IMR-90 (cell line): ENCODE data around the gene CCDC136. TPM values are rescaled to one million over a fixed set of nuclear protein-coding genes. Genes with fewer than 3 reads are reported as not detected.

Experiments used
- ATAC-seq: fragments of 200-7000 bp; cut with Tn5 transposase; 2 replicates; pipeline ENCODE4 v1.9.1; 2020; ENCODE audit warnings: low read depth, mild to moderate bottlenecking, moderate library complexity
- BruUV-seq: library from RNA; stranded (reverse); fragments of 400-500 nt; replicated peaks from 2 replicates; lab custom pipeline; 2021; lab: Mats Ljungman, UMichigan
- CTCF ChIA-PET: fragments of 300-600 bp; formaldehyde crosslinking; extraction: SDS; loops from one replicate; lab custom pipeline; 2021; ENCODE audit warnings: antibody characterized with exemption; lab: Yijun Ruan, JAX
- POLR2A ChIA-PET: fragments of 300-600 bp; sonication (Branson Sonifier 250); formaldehyde crosslinking; loops from one replicate; lab custom pipeline; 2022; ENCODE audit warnings: antibody characterized with exemption; ENCODE audit not compliant: unreplicated experiment; lab: Charles Lee
- DNase-seq: peaks from one replicate; pipeline ENCODE4 v3.0.0; 2013
- H2AFZ ChIP-seq: replicated peaks from 2 replicates; pipeline ENCODE3; 2013; ENCODE audit warnings: low read length, mild to moderate bottlenecking; ENCODE audit not compliant: poor library complexity
- H2AK5ac ChIP-seq: 2 replicates; pipeline ENCODE4 v1.6.1; 2013; ENCODE audit warnings: low read depth, low read length, inconsistent platforms
- H2AK9ac ChIP-seq: replicated peaks from 2 replicates; pipeline ENCODE3; 2013; ENCODE audit warnings: mild to moderate bottlenecking, low read depth, low read length, moderate library complexity; ENCODE audit not compliant: poor library complexity
- H2BK120ac ChIP-seq: 2 replicates; pipeline ENCODE4 v1.6.1; 2013; ENCODE audit warnings: low read depth, low read length, inconsistent platforms
- H2BK15ac ChIP-seq: 3 replicates; pipeline ENCODE4 v1.6.1; 2013; ENCODE audit warnings: low read depth, low read length, inconsistent platforms
- H2BK20ac ChIP-seq: 2 replicates; pipeline ENCODE4 v1.6.1; 2013; ENCODE audit warnings: low read depth, mild to moderate bottlenecking, inconsistent platforms, low read length, moderate library complexity
- H2BK5ac ChIP-seq: 2 replicates; pipeline ENCODE4 v1.6.1; 2013; ENCODE audit warnings: mild to moderate bottlenecking, low read depth, low read length, inconsistent platforms; ENCODE audit not compliant: poor library complexity, severe bottlenecking
- H3K14ac ChIP-seq: replicated peaks from 2 replicates; pipeline ENCODE4 v1.6.1; 2013; ENCODE audit warnings: low read depth, low read length, inconsistent platforms
- H3K18ac ChIP-seq: 2 replicates; pipeline ENCODE4 v1.6.1; 2013; ENCODE audit warnings: low read depth, low read length, control low read depth
- H3K23ac ChIP-seq: 2 replicates; pipeline ENCODE4 v1.6.1; 2013; ENCODE audit warnings: low read depth, low read length, inconsistent platforms
- H3K27ac ChIP-seq: 2 replicates; pipeline ENCODE4 v1.5.1; 2013; ENCODE audit warnings: mild to moderate bottlenecking, control low read depth, low read length; ENCODE audit not compliant: insufficient read depth
- H3K27me3 ChIP-seq: 2 replicates; pipeline ENCODE4 v1.6.1; 2013; ENCODE audit warnings: low read length; ENCODE audit not compliant: control insufficient read depth, insufficient read depth
- H3K36me3 ChIP-seq: 2 replicates; pipeline ENCODE4 v1.6.1; 2013; ENCODE audit warnings: low read length, mixed read lengths; ENCODE audit not compliant: control insufficient read depth, insufficient read depth
- H3K4ac ChIP-seq: 2 replicates; pipeline ENCODE4 v1.6.1; 2013; ENCODE audit warnings: low read depth, low read length, inconsistent platforms
- H3K4me1 ChIP-seq: 2 replicates; pipeline ENCODE4 v1.6.1; 2013; ENCODE audit warnings: low read length, mixed read lengths; ENCODE audit not compliant: control insufficient read depth, insufficient read depth
- H3K4me2 ChIP-seq: 2 replicates; pipeline ENCODE4 v1.6.1; 2013; ENCODE audit warnings: low read depth, mild to moderate bottlenecking, control low read depth, low read length, moderate library complexity
- H3K4me3 ChIP-seq: 2 replicates; pipeline ENCODE4 v1.5.1; 2013; ENCODE audit warnings: low read depth, mild to moderate bottlenecking, control low read depth, low read length, moderate library complexity; ENCODE audit not compliant: insufficient read depth
- H3K56ac ChIP-seq: 2 replicates; pipeline ENCODE4 v1.6.1; 2013; ENCODE audit warnings: low read length, inconsistent platforms; ENCODE audit not compliant: insufficient read depth; ENCODE audit errors: extremely low read depth
- H3K79me1 ChIP-seq, 2 experiments: 2 replicates each; pipeline ENCODE4 v1.6.1; 2013; ENCODE audit warnings: low read length in 2 of 2, inconsistent platforms in 1 of 2, low read depth in 1 of 2
- H3K9ac ChIP-seq: 2 replicates; pipeline ENCODE4 v1.6.1; 2013; ENCODE audit warnings: low read depth, low read length, control low read depth
- H3K9me1 ChIP-seq: 2 replicates; pipeline ENCODE4 v1.6.1; 2013; ENCODE audit warnings: low read length, inconsistent platforms; ENCODE audit not compliant: insufficient read depth
- H3K9me3 ChIP-seq: 2 replicates; pipeline ENCODE4 v1.6.1; 2013; ENCODE audit warnings: low read length; ENCODE audit not compliant: control insufficient read depth, insufficient read depth
- H4K20me1 ChIP-seq: 2 replicates; pipeline ENCODE4 v1.6.1; 2013; ENCODE audit warnings: low read length, inconsistent platforms; ENCODE audit not compliant: insufficient read depth
- H4K5ac ChIP-seq: 2 replicates; pipeline ENCODE4 v1.6.1; 2013; ENCODE audit warnings: mild to moderate bottlenecking, low read depth, low read length, control low read depth
- H4K8ac ChIP-seq, 2 experiments: 2 replicates each; pipeline ENCODE4 v1.6.1; 2013; ENCODE audit warnings: low read depth in 2 of 2, low read length in 2 of 2, control low read depth in 1 of 2, inconsistent platforms in 1 of 2
- H4K91ac ChIP-seq: 2 replicates; pipeline ENCODE4 v1.6.1; 2013; ENCODE audit warnings: low read depth, low read length, inconsistent platforms; ENCODE audit not compliant: insufficient read depth
- BHLHE40 ChIP-seq: fragments of 150-350 bp; IDR thresholded peaks from 2 replicates; pipeline ENCODE4 v1.6.1; 2016; ENCODE audit warnings: mild to moderate bottlenecking, low read depth, low read length
- CEBPB ChIP-seq: IDR thresholded peaks from 2 replicates; pipeline ENCODE4 v1.6.1; 2012; ENCODE audit warnings: low read depth, low read length, improper control_type of control experiment
- CHD1 ChIP-seq: IDR thresholded peaks from 2 replicates; pipeline ENCODE4 v1.6.1; 2012; ENCODE audit warnings: low read depth, low read length, improper control_type of control experiment
- FOS ChIP-seq: fragments of 150-350 bp; IDR thresholded peaks from 2 replicates; pipeline ENCODE4 v1.6.1; 2016; ENCODE audit warnings: low read depth, low read length
- MAFK ChIP-seq: IDR thresholded peaks from 2 replicates; pipeline ENCODE4 v1.6.1; 2012; ENCODE audit warnings: low read depth, low read length, improper control_type of control experiment
- MAZ ChIP-seq: IDR thresholded peaks from 2 replicates; pipeline ENCODE4 v1.6.1; 2012; ENCODE audit warnings: low read depth, mild to moderate bottlenecking, low read length, improper control_type of control experiment, moderate library complexity, borderline replicate concordance
- MXI1 ChIP-seq: IDR thresholded peaks from 2 replicates; pipeline ENCODE4 v1.6.1; 2012; ENCODE audit warnings: low read depth, mild to moderate bottlenecking, low read length, moderate library complexity, borderline replicate concordance
- NFE2L2 ChIP-seq: fragments of 150-350 bp; IDR thresholded peaks from 2 replicates; pipeline ENCODE4 v1.6.1; 2016; ENCODE audit warnings: low read depth, mild to moderate bottlenecking, low read length
- POLR2A ChIP-seq: IDR thresholded peaks from 2 replicates; pipeline ENCODE4 v1.6.1; 2012; ENCODE audit warnings: mild to moderate bottlenecking, low read depth, low read length
- RAD21 ChIP-seq: IDR thresholded peaks from 2 replicates; pipeline ENCODE4 v1.6.1; 2012; ENCODE audit warnings: low read length, improper control_type of control experiment
- RCOR1 ChIP-seq: IDR thresholded peaks from 2 replicates; pipeline ENCODE4 v1.6.1; 2012; ENCODE audit warnings: mild to moderate bottlenecking, low read length, improper control_type of control experiment; ENCODE audit not compliant: insufficient replicate concordance
- RFX5 ChIP-seq: IDR thresholded peaks from 2 replicates; pipeline ENCODE4 v1.8.0; 2012; ENCODE audit warnings: low read depth, mild to moderate bottlenecking, low read length, moderate library complexity
- SMC3 ChIP-seq: fragments of 150-350 bp; IDR thresholded peaks from 2 replicates; pipeline ENCODE4 v1.6.1; 2016; ENCODE audit warnings: low read depth, mild to moderate bottlenecking, antibody characterized with exemption, low read length, moderate library complexity
- WGBS, 2 experiments: methylation state at CpG; one replicate each; pipeline versions ENCODE4 v1.1.5 to v1.1.7; 2013; ENCODE audit warnings: missing lambda C conversion rate in 2 of 2; ENCODE audit not compliant: insufficient read length in 1 of 2; ENCODE audit errors: extremely low coverage in 2 of 2; 5-methylcytosine and 5-hydroxymethylcytosine counted together
- dilution Hi-C: fragments of 300-500 bp; cut with HindIII; formaldehyde crosslinking; loops from one replicate; pipeline ENCODE4 v1.14.3; 2018; ENCODE audit warnings: low sequenced_read_pairs; ENCODE audit not compliant: unreplicated experiment
- in situ Hi-C: fragments of 300-500 bp; cut with MboI; formaldehyde crosslinking; loops from 3 replicates; pipeline ENCODE4 v1.14.3; 2019; ENCODE audit warnings: low sequenced_read_pairs, inconsistent platforms, mixed read lengths
- intact Hi-C: fragments of 100-400 bp; cut with micrococcal nuclease; formaldehyde crosslinking; loops from 2 replicates; pipeline ENCODE4 v1.10.0; 2022
- polyA plus RNA-seq, 3 experiments: library from polyadenylated mRNA; depleted of rRNA; stranded (reverse); fragments of >200 nt; gene quantifications; 2 replicates each; pipeline ENCODE4 v1.2.3, GENCODE V29; 2012; ENCODE audit warnings: low replicate concordance in 1 of 3
- total RNA-seq: library from RNA; depleted of rRNA; stranded (reverse); fragments of >200 nt; gene quantifications from 2 replicates; pipeline ENCODE4 v1.2.3, GENCODE V29; 2012
- TF ChIP-seq, protein P1 (sequence below): fragments of 150-350 bp; IDR thresholded peaks from 2 replicates; pipeline ENCODE4 v1.6.1; 2017; ENCODE audit warnings: mild to moderate bottlenecking, antibody characterized with exemption, low read length, low read depth
- TF ChIP-seq, protein P2 (sequence below): conservative IDR thresholded peaks from 2 replicates; pipeline ENCODE4 v1.5.1; 2012; ENCODE audit warnings: mild to moderate bottlenecking, low read depth, low read length, improper control_type of control experiment
- TF ChIP-seq, protein P3 (sequence below): fragments of 150-350 bp; IDR thresholded peaks from 2 replicates; pipeline ENCODE4 v1.6.1; 2016; ENCODE audit warnings: low read depth, mild to moderate bottlenecking, low read length, moderate library complexity, borderline replicate concordance

CCDC136 gene
- total and polyA plus RNA-seq, 2 of the 4 experiments (the other 2 are of a cell fraction): 7.7 to 18.0 TPM

DNA sequence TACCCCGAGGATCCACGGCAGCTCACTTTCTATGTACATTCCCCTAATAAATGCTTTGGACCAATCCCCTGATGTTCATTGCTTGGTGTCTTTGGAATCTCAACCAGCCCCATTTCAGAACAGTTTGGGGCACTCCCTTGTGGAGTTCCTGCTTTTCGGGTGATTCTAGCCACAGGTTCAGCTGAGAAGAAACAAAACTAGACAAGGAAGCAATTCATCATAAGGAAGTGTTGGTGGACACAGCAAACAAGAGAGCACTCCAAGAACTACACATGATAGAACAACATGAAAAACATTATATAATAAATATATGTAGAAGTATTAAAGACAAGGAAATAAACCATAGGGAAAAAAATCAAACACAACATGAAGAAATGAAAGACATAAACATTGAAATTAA lies 6.0 kb upstream of the CCDC136 start:
- TF ChIP-seq CHD1: no peak
- TF ChIP-seq SMC3: no peak
- no peak for TF ChIP-seq MAFK
- no peak for TF ChIP-seq FOS
- no peak for TF ChIP-seq RAD21
- TF ChIP-seq CEBPB: no peak
- TF ChIP-seq MAZ: no peak
- TF ChIP-seq POLR2A: no peak
- TF ChIP-seq MXI1: no peak
- TF ChIP-seq RCOR1: no peak
- TF ChIP-seq, protein P1, sequence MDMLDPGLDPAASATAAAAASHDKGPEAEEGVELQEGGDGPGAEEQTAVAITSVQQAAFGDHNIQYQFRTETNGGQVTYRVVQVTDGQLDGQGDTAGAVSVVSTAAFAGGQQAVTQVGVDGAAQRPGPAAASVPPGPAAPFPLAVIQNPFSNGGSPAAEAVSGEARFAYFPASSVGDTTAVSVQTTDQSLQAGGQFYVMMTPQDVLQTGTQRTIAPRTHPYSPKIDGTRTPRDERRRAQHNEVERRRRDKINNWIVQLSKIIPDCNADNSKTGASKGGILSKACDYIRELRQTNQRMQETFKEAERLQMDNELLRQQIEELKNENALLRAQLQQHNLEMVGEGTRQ: no peak
- TF ChIP-seq, protein P2, sequence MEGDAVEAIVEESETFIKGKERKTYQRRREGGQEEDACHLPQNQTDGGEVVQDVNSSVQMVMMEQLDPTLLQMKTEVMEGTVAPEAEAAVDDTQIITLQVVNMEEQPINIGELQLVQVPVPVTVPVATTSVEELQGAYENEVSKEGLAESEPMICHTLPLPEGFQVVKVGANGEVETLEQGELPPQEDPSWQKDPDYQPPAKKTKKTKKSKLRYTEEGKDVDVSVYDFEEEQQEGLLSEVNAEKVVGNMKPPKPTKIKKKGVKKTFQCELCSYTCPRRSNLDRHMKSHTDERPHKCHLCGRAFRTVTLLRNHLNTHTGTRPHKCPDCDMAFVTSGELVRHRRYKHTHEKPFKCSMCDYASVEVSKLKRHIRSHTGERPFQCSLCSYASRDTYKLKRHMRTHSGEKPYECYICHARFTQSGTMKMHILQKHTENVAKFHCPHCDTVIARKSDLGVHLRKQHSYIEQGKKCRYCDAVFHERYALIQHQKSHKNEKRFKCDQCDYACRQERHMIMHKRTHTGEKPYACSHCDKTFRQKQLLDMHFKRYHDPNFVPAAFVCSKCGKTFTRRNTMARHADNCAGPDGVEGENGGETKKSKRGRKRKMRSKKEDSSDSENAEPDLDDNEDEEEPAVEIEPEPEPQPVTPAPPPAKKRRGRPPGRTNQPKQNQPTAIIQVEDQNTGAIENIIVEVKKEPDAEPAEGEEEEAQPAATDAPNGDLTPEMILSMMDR: no peak
- no peak for TF ChIP-seq BHLHE40
- TF ChIP-seq, protein P3, sequence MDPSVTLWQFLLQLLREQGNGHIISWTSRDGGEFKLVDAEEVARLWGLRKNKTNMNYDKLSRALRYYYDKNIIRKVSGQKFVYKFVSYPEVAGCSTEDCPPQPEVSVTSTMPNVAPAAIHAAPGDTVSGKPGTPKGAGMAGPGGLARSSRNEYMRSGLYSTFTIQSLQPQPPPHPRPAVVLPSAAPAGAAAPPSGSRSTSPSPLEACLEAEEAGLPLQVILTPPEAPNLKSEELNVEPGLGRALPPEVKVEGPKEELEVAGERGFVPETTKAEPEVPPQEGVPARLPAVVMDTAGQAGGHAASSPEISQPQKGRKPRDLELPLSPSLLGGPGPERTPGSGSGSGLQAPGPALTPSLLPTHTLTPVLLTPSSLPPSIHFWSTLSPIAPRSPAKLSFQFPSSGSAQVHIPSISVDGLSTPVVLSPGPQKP: no peak
- TF ChIP-seq RFX5: no peak
- TF ChIP-seq NFE2L2: no peak
- no peak overlapping the region for H3K4me3 ChIP-seq
- no peak overlapping the region for H2AK9ac ChIP-seq
- in situ Hi-C loops (no loop called here), dilution Hi-C loops (no loop called here), intact Hi-C loops (no loop called here)
- no peak overlapping the region for H4K8ac ChIP-seq
- no peak overlapping the region for H3K9ac ChIP-seq
- no peak overlapping the region for H3K27ac ChIP-seq
- CTCF ChIA-PET: no interaction called here
- H3K4me1 ChIP-seq: peaks cover 6% of the 10 kb centered on the region
- no peak overlapping the region for H4K91ac ChIP-seq
- no peak overlapping the region for H2BK20ac ChIP-seq
- H3K18ac ChIP-seq: no peak overlapping the region
- H3K4me2 ChIP-seq: no peak overlapping the region
- H2BK120ac ChIP-seq: no peak overlapping the region
- no peaks in the 10 kb centered on the region for H3K9me3 ChIP-seq
- H3K56ac ChIP-seq: no peak overlapping the region
- no peaks in the 10 kb centered on the region for H3K36me3 ChIP-seq
- no peak overlapping the region for H2BK15ac ChIP-seq
- H2AK5ac ChIP-seq: no peak overlapping the region
- no peak overlapping the region for H4K5ac ChIP-seq
- 90% methylated on average over 2 of the region's 3 CpGs; no CpG with 5 or more reads in 1 of the 2 experiments for WGBS, 2 experiments
- BruUV-seq: no TSS peak
- peaks cover 5% of the 10 kb centered on the region; the same call in 1 of the 2 replicates for H4K20me1 ChIP-seq
- H2AFZ ChIP-seq: no peak overlapping the region
- H3K79me1 ChIP-seq: no peaks in the 10 kb centered on the region
- H3K4ac ChIP-seq: no peak overlapping the region
- ATAC-seq (no peak), DNase-seq (no peak)
- H2BK5ac ChIP-seq: no peak overlapping the region
- POLR2A ChIA-PET: no interaction called here
- H3K9me1 ChIP-seq: peaks cover 4% of the 10 kb centered on the region; the same call in 1 of the 2 replicates
- H3K23ac ChIP-seq: no peak overlapping the region
- H3K27me3 ChIP-seq: peaks cover 11% of the 10 kb centered on the region; the same call in 1 of the 2 replicates
- H3K14ac ChIP-seq: no peak overlapping the region
